GM21576 (cell line): ENCODE results near the gene SPATA16.
"Not testable (repeated sequence)": the region's sequence is repeated elsewhere in the genome, so short reads cannot be mapped to it uniquely, and the experiment has no call there.

Experiments
- ATAC-seq: cut with Tn5 transposase; IDR thresholded peaks from one replicate; pipeline ENCODE4 v1.9.1; 2021; ENCODE audit warnings: mild to moderate bottlenecking, moderate library complexity; ENCODE audit not compliant: unreplicated experiment

The SPATA16 gene

DNA sequence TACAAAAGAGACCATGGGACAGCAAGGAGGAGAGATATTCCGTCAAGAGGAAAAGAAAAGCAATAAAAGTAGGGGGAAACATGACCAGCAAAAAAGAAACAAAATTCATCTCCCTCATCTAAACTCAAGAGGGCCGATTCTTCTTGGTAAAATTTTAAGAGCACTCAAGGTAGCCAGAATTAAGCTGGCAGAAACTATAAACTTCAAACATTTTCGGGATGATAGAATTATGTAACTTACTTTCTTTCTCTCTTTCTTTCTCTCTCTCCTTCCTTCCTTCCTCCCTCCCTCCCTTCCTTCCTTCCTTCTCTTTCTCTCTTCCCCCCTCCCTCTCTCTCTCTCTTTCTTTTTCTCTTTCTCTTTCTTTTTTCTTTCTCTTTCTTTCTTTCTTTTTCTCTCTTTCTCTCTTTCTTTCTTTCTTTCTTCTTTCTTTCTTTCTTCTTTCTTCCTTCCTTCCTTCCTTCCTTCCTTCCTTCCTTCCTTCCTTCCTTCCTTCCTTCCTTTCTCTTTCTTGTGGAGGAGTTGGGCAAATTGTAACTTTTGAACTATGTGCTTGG lies 180.3 kb downstream of the SPATA16 start:
- not testable (repeated sequence) for ATAC-seq

DNA sequence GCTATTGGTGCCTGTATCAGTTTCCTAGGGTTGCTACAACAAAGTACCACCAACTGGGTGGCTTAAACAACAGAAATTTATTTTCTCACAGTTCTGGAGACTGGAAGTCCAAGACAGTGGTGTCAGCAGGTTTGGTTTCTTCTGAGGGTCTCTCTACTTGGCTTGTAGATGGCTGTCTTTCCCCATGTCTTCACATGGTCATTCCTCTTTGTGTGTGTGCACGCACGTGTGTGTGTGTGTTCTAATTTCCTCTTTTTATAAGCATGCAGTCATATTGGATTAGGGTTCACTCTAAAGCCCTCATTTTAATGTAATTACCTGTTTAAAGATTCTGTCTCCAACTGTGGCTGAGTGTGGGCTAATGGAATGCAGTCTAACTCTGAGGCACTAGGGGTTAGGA lies 182.5 kb downstream of the SPATA16 start:
- ATAC-seq, result no peak

DNA sequence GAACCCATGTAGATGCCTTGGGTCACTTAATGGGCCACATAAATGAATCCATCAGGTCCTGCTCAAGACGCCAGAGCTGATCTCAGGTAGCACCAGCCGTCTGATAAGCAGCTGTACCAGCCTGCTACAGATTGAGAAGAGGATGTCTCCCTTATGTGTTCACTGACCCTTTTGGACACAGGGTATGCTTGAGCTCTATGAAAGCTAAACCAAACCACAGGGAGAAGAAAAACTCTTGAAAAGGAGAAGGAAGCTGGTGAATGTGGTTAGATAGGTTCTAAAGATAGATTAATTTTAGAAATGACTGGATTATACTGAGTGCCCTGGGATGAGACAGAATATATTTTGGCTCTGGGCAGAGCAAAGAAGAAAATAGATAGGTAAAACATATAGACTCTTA lies 187.5 kb downstream of the SPATA16 start:
- no peak for ATAC-seq

DNA sequence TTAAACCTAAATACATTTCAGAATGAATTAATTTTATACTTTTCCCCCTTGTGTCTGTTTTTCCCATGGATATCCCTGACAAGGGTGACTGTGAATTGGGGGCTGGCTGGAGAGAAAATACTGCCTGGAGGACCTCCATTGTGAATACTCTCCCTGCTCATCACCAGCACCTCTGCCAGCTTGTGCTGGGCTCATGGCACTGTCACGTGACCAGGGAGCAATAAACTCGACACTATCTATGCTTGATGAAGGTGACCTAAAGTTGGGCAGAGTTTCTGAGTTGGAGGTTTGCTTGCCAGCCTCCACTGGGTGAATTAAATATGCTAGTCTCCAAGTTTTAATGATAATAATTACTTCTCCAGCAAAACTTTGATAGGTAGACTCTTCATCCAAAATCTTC lies 189.5 kb downstream of the SPATA16 start:
- no peak for ATAC-seq

DNA sequence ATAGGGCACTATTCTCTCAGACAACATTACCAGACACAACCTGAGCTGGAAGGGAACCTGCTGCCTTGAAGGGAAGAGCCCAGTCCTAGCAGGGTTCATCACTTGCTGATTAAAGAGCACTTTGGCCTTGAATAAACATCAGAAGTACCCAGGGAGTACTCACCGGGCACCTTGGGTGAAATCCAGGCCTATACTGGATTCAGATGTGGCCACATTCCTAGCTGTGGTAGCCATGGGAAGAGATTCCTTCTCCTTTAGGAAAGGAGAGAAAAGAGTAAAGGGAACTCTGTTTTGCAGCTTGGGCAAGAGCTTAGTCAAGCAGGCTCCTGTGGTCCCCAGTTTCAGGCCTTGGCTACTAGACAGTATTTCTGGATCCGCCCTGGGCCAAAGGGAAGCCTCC lies 195.0 kb downstream of the SPATA16 start:
- ATAC-seq, result no peak

DNA sequence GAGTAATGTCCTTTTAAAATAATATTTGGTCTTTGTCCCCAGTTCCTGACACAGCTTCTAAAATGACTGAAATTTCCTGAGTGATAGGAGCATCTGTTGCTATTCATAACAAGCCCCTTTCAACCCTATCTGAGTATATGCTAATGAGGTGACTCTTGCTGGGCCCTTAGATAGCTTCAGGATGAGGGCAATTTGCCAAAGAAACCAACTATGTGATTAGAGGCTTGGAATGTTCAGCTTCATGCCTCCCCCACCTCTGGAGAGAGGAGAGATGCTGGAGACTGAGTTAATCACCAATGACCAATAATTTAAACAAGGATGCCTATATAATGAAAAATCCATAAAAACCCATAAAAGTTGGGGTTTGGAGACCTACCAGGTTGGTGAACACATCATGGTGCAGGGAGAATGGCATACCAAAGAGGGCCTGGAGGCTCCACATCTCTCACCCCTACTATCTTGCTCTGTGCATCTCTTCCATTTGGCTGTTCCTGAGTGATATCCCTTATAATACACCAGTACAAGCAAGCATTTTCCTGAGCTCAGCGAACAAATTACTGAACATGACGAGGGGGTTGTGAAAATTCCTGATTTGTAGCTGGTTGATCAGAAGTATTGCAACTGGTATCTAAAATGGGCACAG lies 201.3 kb downstream of the SPATA16 start:
- ATAC-seq, result no peak

DNA sequence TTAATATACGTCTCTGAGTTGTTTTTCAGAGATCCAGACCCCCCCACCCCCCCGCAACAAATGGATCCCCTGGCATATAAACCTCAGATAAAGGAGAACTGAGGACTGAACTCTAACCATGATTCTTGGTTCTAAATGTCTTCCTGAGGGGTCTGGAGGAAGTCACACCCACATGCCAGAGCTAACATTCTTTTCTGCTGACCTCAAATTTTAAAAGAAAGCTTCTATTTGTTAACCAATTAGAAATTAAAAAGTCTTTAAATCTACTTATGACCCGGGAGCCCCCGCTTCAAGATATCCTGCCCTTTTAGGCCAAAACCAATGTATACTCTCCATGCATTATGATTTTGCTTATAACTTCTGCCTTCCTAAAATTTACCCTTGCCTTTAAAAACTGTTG lies 202.2 kb downstream of the SPATA16 start:
- no peak for ATAC-seq

DNA sequence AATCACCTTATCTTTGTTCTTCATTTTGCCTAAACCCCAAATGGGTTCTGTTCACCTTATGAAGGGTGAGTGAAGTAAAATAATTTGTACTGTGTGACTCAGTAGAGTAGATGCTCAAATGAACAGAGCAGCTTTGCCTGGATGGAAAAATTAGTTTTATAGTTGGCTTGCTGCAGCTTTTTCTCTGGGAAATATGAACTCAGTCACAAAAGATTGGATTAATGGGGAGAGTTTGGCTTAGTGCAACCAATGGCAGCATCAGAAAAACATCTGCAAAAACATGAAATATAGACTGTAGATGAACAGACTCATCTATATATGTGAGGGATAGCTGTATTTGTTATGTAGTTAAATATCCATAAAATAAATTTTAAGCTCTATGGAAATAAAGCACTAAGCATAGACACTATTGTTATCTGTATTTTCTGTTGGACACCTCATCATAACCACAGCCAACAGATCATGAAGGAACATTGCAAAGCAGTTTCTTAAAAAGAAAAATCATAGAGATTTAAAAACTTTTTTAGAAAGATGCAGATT lies 209.2 kb downstream of the SPATA16 start:
- no peak for ATAC-seq

DNA sequence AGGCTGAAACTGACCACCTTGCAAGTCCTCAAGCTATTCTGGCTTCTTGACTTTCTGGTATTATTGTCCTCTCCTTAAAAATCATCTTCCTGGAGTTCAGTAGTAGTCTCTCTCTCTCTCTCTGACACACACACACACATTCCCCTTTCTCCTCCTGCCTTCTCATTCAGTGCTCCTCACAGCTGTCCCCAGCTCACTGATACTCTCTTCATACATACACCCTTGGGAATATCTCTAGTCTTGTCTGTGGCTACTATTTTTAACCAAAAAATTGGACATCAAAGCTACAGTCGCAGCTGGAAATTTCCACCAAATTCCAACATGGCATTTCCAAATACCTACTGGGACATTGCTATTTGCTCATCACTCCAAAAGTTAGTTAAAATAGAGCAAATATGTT lies 211.6 kb downstream of the SPATA16 start:
- ATAC-seq, result no peak

DNA sequence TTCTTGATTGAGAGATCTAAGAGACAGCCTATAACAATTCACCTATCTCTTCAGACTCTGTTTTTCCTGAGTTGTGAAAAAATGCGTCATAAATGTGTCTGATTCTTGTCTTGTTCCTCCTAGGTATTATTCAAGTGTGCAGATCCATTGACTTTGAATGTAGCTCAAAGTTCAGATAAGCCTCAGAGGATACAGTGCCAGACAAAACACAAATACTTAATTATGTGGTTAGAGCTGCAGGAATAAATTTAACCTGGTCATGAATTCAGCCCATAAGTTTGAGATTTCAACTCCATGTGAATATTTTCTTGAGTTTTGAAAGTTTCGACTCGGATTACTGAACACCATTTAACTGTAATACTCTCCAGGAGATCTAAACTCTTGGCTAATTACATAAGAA lies 216.5 kb downstream of the SPATA16 start:
- ATAC-seq, result no peak

DNA sequence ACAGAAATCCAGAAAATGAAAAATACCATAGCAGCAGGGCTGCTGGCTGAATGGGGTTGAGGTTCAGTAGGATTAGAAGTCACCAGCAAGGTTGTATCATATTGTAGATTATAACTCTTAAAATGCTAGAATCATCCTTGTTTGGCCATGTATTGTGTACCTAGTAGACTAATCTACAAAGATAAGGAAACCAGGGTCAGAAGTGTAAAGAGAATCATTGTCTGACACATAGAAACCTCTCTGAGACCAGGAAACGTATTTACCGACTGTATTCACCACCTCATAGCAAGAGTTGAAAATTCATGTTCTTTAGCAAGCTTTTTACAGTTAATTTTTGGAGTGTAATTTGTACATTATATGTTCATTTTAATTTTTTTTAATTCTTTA lies 221.7 kb downstream of the SPATA16 start:
- ATAC-seq, result no peak

DNA sequence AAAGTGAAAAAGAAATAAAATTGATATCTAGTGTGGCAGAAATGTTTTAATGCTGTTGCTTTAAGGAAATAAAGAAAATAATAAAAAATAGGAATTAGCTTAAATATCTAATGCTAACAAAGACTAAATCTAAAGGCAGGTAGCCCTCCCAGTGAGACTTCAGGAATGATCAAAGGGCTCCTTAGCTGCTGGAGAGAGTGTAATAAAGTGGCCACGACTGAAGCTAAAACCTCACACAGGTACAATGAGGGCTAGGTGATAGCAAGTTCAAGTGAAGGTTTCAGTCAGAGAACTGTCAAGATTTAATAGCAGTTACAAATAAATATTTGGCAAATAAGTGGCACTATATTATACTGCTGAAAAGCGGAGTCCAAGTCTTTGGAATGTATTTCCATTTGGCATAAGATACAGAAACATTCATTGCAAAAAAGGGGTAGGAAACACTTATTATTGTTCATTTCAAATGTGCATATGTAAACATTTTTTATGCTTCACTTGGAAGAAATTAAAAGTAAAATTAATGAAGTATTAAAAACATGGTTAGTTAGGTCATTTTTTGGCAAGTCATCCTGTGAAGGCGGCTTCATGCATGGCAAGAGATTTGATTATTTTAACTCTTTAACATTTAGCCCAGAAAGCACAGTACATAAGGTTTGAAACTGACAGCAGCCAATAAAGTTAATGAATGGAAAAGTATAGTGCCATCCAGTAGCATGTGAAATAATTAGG lies 222.3 kb downstream of the SPATA16 start:
- no peak for ATAC-seq

DNA sequence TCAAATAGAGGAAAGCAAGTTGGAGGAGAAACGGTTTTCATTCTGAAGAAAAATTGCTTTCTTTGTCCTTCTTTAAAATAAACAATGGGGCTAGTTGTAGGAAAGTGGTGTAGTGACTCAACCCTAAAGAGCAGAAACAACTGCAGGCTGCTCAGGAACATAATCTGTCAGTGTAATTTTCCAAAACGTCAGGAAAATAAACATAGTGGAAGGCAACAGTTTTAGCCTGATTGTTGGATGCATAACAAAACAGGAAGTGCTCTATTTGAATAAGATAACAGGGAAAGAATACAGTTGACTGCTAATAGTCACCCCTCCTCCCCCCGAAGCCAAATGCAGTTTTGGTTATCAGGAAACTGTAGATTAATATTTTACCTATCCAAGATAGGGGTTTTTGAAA lies 222.9 kb downstream of the SPATA16 start:
- ATAC-seq, result no peak

DNA sequence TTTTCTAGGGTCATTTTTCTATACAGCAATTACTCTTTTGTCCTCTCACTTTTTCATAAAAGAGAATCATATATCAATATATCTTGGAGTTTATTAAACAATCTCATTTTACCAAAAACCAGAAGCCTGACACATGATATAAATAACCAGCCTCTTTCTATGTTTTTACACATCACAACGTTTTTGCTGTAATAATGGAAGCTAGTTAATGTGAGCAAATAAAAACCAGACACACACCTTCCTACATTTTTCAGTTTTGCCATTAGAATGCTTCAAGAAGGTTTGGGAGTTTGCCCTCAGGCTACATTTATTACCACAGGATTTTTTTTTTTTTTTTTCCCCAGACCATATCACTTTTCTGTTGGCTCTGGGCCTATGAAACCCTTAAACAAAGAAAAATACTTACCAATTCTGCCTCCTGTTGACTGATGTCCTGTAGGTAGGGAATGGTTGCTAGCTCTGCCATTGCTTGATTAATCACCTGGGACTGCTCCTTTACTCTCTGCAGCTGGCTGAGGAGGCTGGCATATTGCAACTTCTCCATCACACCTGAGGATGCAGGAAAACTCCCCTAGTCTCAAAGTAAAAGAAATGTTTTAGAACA lies 225.0 kb downstream of the SPATA16 start:
- no peak for ATAC-seq

DNA sequence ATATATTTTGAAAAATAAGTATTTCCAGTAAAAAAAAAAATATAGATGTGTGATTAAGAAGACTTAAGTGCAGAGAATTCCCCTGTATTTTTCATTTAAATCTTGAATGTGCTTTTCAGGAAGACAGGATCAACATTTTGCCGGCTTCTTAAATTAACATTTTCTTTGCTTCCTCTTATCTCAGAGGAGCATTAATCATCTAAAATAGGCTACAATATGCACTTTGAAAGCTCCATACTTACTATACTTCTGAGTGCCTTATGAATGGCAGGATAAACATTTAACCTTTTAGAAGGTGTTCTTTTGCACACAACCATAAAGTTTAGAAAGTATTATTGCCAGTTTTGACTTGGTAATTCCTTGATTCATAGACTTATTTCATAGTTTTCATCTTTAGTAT lies 226.2 kb downstream of the SPATA16 start:
- ATAC-seq, result no peak

DNA sequence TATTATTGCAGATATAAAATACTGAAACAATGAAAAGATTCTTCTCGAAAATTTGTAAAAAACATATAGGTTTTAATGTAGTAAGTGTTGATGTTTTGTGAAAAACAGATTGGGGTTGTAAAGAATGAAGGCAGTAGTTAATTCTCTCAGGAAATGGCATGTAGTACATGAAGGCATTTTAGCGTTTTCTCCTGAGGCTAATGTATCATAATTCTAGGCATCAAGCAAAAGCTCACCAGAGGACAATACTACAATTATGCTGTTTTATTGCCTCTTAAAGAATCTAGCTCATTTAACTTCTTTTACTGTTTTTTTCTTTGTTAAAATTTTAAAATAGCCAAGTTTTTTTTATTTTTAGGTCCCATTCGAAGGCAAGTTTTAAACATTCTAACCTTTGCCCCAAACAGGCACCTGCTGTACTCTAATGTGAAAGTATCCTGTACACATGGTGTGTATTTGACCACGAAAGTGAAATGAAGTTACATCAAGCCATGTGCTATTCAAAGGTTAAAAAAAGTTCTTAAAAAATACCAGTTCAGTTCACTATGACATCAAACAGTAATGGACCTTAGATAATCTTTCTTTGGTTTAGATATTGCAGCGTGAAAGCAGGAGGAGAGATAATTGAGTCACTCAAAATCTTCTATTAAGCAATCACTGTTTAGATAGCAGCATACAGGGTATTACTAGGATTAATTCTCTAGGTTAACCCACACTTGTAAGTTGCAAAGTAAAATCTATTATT lies 227.0 kb downstream of the SPATA16 start:
- ATAC-seq, result no peak

DNA sequence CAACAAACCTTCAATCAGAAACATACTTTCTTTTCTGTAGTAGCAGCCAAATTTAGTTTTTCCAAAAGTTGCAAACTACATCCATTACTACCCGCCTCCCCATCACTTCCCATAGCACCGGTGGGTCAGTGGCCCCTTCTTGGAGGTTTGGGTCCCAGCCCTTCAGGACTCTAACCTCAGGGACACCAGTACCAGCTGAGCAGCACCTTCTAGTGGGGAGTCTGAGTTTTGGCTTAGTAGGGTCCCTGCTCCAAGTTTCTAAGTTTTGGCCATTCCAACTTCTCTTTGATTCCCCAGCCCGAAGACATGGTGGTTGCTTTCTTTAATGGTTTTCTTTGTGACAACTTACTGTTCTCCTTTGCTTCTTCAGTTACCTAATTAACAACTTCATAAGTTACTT lies 229.9 kb downstream of the SPATA16 start:
- no peak for ATAC-seq

DNA sequence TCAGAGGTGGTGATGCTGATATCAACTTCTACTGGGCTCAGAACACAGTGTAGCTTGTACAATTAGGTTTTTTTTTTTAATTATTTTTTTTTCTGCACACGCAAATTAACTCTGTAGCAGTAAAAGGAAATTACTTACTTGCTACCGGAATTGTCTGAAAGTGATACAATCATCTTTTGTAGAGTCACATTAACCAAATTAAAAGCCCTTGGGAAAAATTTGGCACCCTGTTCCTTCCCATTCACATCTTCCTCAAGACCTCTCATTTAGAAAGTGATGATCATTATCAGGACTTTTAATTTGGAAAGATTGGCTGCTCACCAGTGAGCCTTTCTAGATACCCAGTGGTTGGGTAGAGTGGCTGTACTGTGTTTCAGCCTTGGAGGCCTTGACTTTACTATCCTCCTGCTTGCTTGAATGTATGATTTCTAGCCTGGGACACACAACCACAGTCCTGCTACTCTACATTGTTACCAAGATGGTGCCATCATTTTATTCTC lies 232.2 kb downstream of the SPATA16 start:
- no peak for ATAC-seq

DNA sequence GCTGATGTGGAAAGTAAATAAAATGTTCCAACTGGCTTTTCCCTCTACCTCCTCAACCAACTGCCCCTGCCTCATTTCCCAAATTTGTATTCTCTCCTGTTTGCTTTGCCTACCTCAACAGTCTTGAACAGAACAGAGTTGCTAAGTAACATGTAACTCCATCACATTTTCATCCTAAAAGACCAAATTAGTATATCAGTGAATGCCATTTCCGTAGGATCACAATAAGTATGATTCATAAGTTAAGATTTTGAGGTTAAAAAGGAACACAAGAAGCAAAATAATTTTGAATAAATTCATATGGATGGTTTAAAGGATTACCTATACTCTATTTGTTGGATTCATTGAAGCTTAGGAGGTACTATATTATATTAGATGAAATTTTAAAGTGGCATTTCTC lies 235.6 kb downstream of the SPATA16 start:
- ATAC-seq, result no peak

DNA sequence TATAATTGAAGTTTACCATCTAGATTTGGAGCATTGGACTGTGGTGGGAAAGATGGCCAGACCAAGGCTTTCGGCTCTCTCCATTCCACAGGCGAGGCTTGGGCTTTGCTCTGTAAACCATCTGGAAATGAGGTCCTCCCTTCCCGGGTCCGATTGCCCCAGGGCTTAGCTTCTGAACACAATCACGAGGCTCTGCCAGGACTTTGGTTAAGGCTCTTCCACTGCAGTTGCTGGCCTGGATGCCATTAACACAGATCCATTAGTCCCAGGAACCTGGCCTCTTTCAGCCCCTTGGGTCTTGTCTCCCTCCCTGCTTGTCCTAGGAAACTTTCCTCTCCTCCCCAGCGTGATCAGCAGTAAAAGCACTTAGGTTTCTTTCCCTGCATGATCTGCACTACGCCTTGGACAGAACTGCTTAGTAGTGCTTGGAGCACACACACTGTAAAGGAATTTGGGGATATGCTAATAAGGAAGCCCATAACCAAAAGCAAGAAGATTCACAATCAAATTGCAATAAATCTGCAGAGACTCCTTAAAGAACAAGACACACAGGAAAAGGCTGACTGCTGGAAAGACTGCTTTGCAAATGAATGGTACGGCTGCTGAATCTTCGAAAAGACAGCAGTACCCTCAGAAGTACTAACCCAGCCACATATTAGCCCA lies 236.2 kb downstream of the SPATA16 start:
- ATAC-seq, result no peak
